Gastroesophageal sphincter (tissue), 4 donors: ENCODE measurements around the gene ACAD11. TPM values are rescaled to one million over a fixed set of nuclear protein-coding genes. Genes with fewer than 3 reads are reported as not detected.

Source experiments
- ATAC-seq: fragments of 150-250 bp; one replicate; pipeline ENCODE4 v1.9.1; 2016; ENCODE audit warnings: mild to moderate bottlenecking, moderate library complexity
- H3K27ac ChIP-seq, 4 donors: fragments of 200-600 bp; sonication (generic) in 3 of 4; 1 replicate in 3 of 4; 2 replicates in 1 of 4; pipeline ENCODE4 v1.5.1; 2016 to 2019
- H3K27me3 ChIP-seq: fragments of 200-600 bp; sonication (generic); one replicate; pipeline ENCODE4 v1.5.1; 2019
- H3K36me3 ChIP-seq, 2 donors: fragments of 200-600 bp; sonication (generic); one replicate each; pipeline ENCODE4 v1.5.1; 2019; ENCODE audit warnings: control low read depth in 1 of 2
- H3K4me1 ChIP-seq, 3 donors: fragments of 200-600 bp; sonication (generic); 1 replicate in 2 of 3; 2 replicates in 1 of 3; pipeline ENCODE4 v1.5.1; 2016 to 2019; ENCODE audit warnings: control low read depth in 2 of 3
- H3K4me3 ChIP-seq, 2 donors: fragments of 200-600 bp; sonication (generic); one replicate each; pipeline ENCODE4 v1.5.1; 2019; ENCODE audit warnings: mild to moderate bottlenecking in 1 of 2, moderate library complexity in 1 of 2
- H3K9me3 ChIP-seq, 3 donors: fragments of 200-600 bp; sonication (generic); one replicate each; pipeline ENCODE4 v1.5.1; 2017 to 2019; ENCODE audit warnings: control low read depth in 2 of 3
- EP300 ChIP-seq: sonication (generic); formaldehyde crosslinking; IDR thresholded peaks from one replicate; pipeline ENCODE4 v1.6.1; 2017; ENCODE audit warnings: antibody characterized with exemption, mild to moderate bottlenecking
- POLR2A ChIP-seq, 2 donors: fragments of 450-650 bp; IDR thresholded peaks; one replicate each; pipeline ENCODE4 v1.6.1; 2017; ENCODE audit warnings: antibody characterized with exemption in 2 of 2, mild to moderate bottlenecking in 2 of 2, moderate library complexity in 1 of 2
- POLR2AphosphoS5 ChIP-seq: sonication (generic); formaldehyde crosslinking; IDR thresholded peaks from one replicate; pipeline ENCODE4 v1.6.1; 2017; ENCODE audit warnings: antibody characterized with exemption
- WGBS, 2 donors: methylation state at CpG; one replicate each; pipeline ENCODE4 v1.1.5; 2018; ENCODE audit warnings: low coverage in 1 of 2; 5-methylcytosine and 5-hydroxymethylcytosine counted together
- total RNA-seq, 4 donors: library from RNA; depleted of rRNA; stranded (reverse); fragments of >200 nt; gene quantifications; one replicate each; pipeline ENCODE4 v1.1.0, GENCODE V29; 2016
- TF ChIP-seq, protein P1 (sequence below), 4 experiments: fragments of 200-600 bp in 2 of 4; fragments of 450-650 bp in 2 of 4; sonication (generic) in 1 of 4; IDR thresholded peaks; one replicate each; pipeline ENCODE4 v1.5.1; 2017 to 2019; ENCODE audit warnings: antibody characterized with exemption in 4 of 4, mild to moderate bottlenecking in 2 of 4, moderate library complexity in 2 of 4

The ACAD11 gene
- total RNA-seq, 4 donors from 2014 or later = 9.7 to 44.2 (median 21.1) TPM

DNA sequence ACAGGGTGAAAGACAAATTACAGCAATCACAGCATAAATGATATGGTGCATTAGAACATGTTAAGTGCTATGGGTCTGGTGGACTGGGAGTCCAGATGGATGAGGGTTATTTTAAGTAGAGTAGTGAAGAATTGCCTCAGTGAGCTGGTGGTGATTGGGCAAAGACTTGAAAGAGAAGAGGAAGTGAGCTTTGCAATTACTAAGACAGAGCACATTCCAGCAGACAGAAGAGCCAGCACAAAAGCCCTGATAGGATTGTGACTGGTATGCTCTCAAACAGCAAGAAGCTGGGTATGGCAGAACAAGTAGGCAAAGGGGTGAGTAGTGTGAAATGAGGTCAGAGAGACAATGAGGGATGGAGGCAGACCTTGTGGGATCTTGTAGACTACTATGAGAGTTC lies 64.6 kb downstream of the ACAD11 start:
- TF ChIP-seq POLR2AphosphoS5 (no peak), EP300 (no peak), POLR2A (IDR thresholded peaks at IDR 0.05) (no peak)
- TF ChIP-seq, protein P1, sequence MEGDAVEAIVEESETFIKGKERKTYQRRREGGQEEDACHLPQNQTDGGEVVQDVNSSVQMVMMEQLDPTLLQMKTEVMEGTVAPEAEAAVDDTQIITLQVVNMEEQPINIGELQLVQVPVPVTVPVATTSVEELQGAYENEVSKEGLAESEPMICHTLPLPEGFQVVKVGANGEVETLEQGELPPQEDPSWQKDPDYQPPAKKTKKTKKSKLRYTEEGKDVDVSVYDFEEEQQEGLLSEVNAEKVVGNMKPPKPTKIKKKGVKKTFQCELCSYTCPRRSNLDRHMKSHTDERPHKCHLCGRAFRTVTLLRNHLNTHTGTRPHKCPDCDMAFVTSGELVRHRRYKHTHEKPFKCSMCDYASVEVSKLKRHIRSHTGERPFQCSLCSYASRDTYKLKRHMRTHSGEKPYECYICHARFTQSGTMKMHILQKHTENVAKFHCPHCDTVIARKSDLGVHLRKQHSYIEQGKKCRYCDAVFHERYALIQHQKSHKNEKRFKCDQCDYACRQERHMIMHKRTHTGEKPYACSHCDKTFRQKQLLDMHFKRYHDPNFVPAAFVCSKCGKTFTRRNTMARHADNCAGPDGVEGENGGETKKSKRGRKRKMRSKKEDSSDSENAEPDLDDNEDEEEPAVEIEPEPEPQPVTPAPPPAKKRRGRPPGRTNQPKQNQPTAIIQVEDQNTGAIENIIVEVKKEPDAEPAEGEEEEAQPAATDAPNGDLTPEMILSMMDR (IDR thresholded peaks at IDR 0.05) = no peak
- no peak overlapping the region for H3K27ac ChIP-seq
- no peak overlapping the region for H3K4me3 ChIP-seq
- H3K27me3 ChIP-seq = no peaks in the 10 kb centered on the region
- ATAC-seq = peak; percentile 39
- H3K36me3 ChIP-seq = peaks cover 0 to 45% of the 10 kb centered on the region in 2 donors
- H3K4me1 ChIP-seq = no peaks in the 10 kb centered on the region
- no peaks in the 10 kb centered on the region for H3K9me3 ChIP-seq

DNA sequence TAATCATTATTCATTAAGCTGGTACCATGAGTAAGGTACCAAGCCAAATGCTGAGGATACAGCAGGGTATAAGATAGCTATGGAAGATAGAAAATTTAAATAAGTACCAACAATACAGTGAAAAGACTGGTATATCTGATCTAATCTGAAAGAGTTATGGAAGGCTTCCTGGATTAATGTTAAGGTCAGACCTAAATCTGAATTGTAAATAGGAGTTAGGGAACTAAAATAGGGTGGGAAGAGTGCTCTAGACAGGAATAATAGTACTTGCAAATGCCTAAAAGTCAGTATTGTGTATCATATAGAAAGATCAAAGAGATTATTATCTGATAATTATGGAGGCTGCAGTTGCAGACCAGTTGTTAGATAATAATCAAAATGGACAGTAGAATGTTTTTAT lies 65.1 kb downstream of the ACAD11 start:
- Histone ChIP-seq H3K9me3 (no peaks in the 10 kb centered on the region), H3K27me3 (no peaks in the 10 kb centered on the region), H3K4me1 (no peaks in the 10 kb centered on the region), H3K27ac (no peak overlapping the region), H3K4me3 (no peak overlapping the region), H3K36me3 (peaks cover 0 to 48% of the 10 kb centered on the region in 2 donors)
- TF ChIP-seq POLR2AphosphoS5 = no peak
- TF ChIP-seq, protein P1 (IDR thresholded peaks at IDR 0.05) = no peak
- no peak for TF ChIP-seq POLR2A (IDR thresholded peaks at IDR 0.05)
- TF ChIP-seq EP300 = no peak
- ATAC-seq = no peak

DNA sequence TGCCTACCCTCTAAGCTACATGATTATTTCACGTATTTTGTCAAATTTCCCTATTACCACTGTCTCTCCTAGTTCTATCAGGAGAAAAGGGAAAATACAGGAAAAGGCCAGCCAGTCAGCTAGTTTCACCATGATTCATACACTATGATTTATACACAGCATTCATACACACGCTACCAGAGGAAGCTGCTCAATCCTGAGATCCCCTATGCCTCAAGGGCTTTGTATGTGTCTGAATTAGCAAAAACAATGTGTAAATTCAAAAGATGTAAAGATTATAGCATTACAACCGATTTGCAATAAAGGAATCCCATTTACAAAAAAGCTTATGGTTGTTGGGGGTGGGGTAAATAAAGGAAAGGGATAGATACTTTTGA lies 65.7 kb downstream of the ACAD11 start:
- no peaks in the 10 kb centered on the region for H3K4me1 ChIP-seq
- peak overlapping the region in 1 of 4 donors; percentile 7 for H3K27ac ChIP-seq
- H3K4me3 ChIP-seq = no peak overlapping the region
- no peak for TF ChIP-seq POLR2AphosphoS5
- TF ChIP-seq EP300 = no peak
- TF ChIP-seq POLR2A (IDR thresholded peaks at IDR 0.05) = no peak
- TF ChIP-seq, protein P1 (IDR thresholded peaks at IDR 0.05) = no peak
- H3K9me3 ChIP-seq = no peaks in the 10 kb centered on the region
- H3K36me3 ChIP-seq = peaks cover 0 to 42% of the 10 kb centered on the region in 2 donors
- H3K27me3 ChIP-seq = no peaks in the 10 kb centered on the region
- ATAC-seq = no peak
- 47 to 59% methylated on average over 3 of the region's 3 CpGs for WGBS, 2 donors

DNA sequence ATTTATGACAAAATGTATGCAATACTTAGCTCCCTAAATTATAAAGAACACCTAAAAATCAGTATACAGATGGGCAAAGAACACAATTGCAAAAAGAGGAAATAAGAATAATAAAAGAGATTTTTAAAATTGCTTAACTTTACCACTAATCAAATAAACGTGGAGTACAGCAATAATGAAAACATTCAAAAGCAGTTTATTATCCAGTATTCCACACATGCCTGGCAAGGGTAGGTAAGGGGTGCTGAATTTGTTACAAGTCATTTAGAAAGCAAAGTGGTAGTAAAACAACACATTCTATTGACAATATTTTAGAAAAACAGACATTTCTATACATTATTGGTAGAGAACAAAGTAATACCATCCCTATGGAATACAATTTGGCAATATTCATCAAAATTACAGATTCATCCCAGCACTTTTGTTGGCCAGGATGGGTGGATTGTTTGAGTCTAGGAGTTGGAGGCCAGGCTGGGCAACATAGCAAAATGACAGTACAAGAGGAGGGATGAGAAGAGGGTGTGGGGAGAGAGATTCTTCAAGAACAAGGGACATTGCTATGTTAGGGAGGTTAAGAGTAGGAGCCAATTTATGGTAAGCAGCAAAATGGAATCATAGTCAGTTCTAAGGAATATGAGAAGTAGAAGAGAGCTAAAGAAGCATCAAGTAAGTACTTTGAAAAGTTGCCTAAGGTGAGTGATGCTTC lies 66.2 kb downstream of the ACAD11 start:
- Histone ChIP-seq H3K27me3 (no peaks in the 10 kb centered on the region), H3K36me3 (peaks cover 0 to 37% of the 10 kb centered on the region in 2 donors), H3K27ac (peak overlapping the region in 2 of 4 donors; percentile 7 to 8), H3K4me1 (no peaks in the 10 kb centered on the region), H3K4me3 (no peak overlapping the region), H3K9me3 (no peaks in the 10 kb centered on the region)
- 28 to 40% methylated on average over 1 of the region's 1 CpG for WGBS, 2 donors
- TF ChIP-seq, protein P1 (IDR thresholded peaks at IDR 0.05) = no peak
- TF ChIP-seq EP300 (no peak), POLR2AphosphoS5 (no peak), POLR2A (IDR thresholded peaks at IDR 0.05) (no peak)
- no peak for ATAC-seq

DNA sequence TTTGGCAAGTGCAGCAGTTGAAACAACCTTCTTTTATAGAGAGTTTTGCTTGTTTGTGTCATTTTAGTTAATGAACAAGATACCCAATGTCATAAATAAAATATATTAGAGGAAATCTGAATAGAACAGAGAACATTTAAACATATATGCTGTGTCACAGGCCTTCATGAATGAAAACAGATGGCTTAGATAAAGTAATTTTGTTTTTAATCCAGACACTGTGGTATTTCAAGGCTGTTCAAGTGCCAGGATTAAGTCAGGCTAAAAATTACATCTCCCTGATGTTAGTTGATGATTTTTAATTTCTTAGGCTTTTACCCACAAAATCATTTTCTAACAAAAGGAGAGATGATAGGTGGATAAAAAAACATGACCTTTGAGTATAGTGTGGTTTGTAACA lies 67.4 kb downstream of the ACAD11 start:
- Histone ChIP-seq H3K9me3 (no peaks in the 10 kb centered on the region), H3K4me1 (no peaks in the 10 kb centered on the region), H3K36me3 (peaks cover 0 to 35% of the 10 kb centered on the region in 2 donors), H3K27ac (no peak overlapping the region), H3K4me3 (no peak overlapping the region), H3K27me3 (no peaks in the 10 kb centered on the region)
- no peak for ATAC-seq
- TF ChIP-seq EP300 (no peak), POLR2A (IDR thresholded peaks at IDR 0.05) (no peak), POLR2AphosphoS5 (no peak)
- TF ChIP-seq, protein P1 (IDR thresholded peaks at IDR 0.05) = no peak
